ENCODE measurements around the gene ESAM. TPM values are rescaled to one million over a fixed set of nuclear protein-coding genes. Genes with fewer than 3 reads are reported as not detected.

The ESAM gene
- total and polyA plus RNA-seq, 8 donors: 103 to 139 (median 120) TPM

Other genes starting within 250 kb of the ESAM start
- not detected for gene OR8B12, start 218.6 kb downstream of the ESAM start, total RNA-seq
- not detected for gene OR8B12, start 218.6 kb downstream of the ESAM start, polyA plus RNA-seq (ENCODE audit: insufficient read length in 6 of 6)
- gene OR8A1, start 192.3 kb downstream of the ESAM start, total RNA-seq: not detected
- gene OR8A1, start 192.3 kb downstream of the ESAM start, polyA plus RNA-seq (ENCODE audit: insufficient read length in 6 of 6): under 1 TPM in 4 of 6 donors, not detected in 2; 0.03 to 0.04 (median 0.03) TPM
- not detected for gene PANX3, start 150.9 kb downstream of the ESAM start, total RNA-seq
- gene PANX3, start 150.9 kb downstream of the ESAM start, polyA plus RNA-seq (ENCODE audit: insufficient read length in 6 of 6): not detected
- 10 to 100 TPM; 34.1 to 41.9 TPM for gene TBRG1, start 139.4 kb downstream of the ESAM start, total RNA-seq
- 10 to 100 TPM; 30.2 to 40.9 (median 37.5) TPM for gene TBRG1, start 139.4 kb downstream of the ESAM start, polyA plus RNA-seq (ENCODE audit: insufficient read length in 6 of 6)
- gene SIAE, start 88.6 kb downstream of the ESAM start, total RNA-seq: 10 to 100 TPM; 34.6 to 71.5 TPM
- 10 to 100 TPM; 13.3 to 17.5 (median 16.1) TPM for gene SIAE, start 88.6 kb downstream of the ESAM start, polyA plus RNA-seq (ENCODE audit: insufficient read length in 6 of 6)
- 1 to 10 TPM; 5.6 TPM for gene SPA17, start 88.4 kb downstream of the ESAM start, total RNA-seq
- gene SPA17, start 88.4 kb downstream of the ESAM start, polyA plus RNA-seq (ENCODE audit: insufficient read length in 6 of 6): 10 to 100 TPM in 5 of 6 donors, 1 to 10 TPM in 1; 9.7 to 20.9 (median 16.5) TPM
- 10 to 100 TPM; 50.5 to 62.1 TPM for gene NRGN, start 22.3 kb downstream of the ESAM start, total RNA-seq
- gene NRGN, start 22.3 kb downstream of the ESAM start, polyA plus RNA-seq (ENCODE audit: insufficient read length in 6 of 6): 10 to 100 TPM; 16.5 to 25.1 (median 22.1) TPM
- 10 to 100 TPM; 16.0 to 35.6 TPM for gene VSIG2, start 10.0 kb downstream of the ESAM start, total RNA-seq
- 10 to 100 TPM; 25.0 to 32.6 (median 27.5) TPM for gene VSIG2, start 10.0 kb downstream of the ESAM start, polyA plus RNA-seq (ENCODE audit: insufficient read length in 6 of 6)
- 10 to 100 TPM in 1 of 2 donors, 1 to 10 TPM in 1; 9.4 to 12.2 TPM for gene MSANTD2, start 38.1 kb upstream of the ESAM start, total RNA-seq
- 10 to 100 TPM; 33.5 to 46.3 (median 44.0) TPM for gene MSANTD2, start 38.1 kb upstream of the ESAM start, polyA plus RNA-seq (ENCODE audit: insufficient read length in 6 of 6)
- 10 to 100 TPM; 11.0 to 11.4 TPM for gene ROBO3, start 103.1 kb upstream of the ESAM start, total RNA-seq
- gene ROBO3, start 103.1 kb upstream of the ESAM start, polyA plus RNA-seq (ENCODE audit: insufficient read length in 6 of 6): 10 to 100 TPM; 38.8 to 54.8 (median 49.1) TPM
- gene ROBO4, start 135.6 kb upstream of the ESAM start, total RNA-seq: 10 to 100 TPM; 38.2 to 39.4 TPM
- gene ROBO4, start 135.6 kb upstream of the ESAM start, polyA plus RNA-seq (ENCODE audit: insufficient read length in 6 of 6): 10 to 100 TPM; 31.1 to 61.9 (median 49.4) TPM
- gene HEPN1, start 157.0 kb upstream of the ESAM start, total RNA-seq: not detected
- under 1 TPM in 1 of 6 donors, not detected in 5; 0.15 TPM for gene HEPN1, start 157.0 kb upstream of the ESAM start, polyA plus RNA-seq (ENCODE audit: insufficient read length in 6 of 6)
- gene HEPACAM, start 173.8 kb upstream of the ESAM start, total RNA-seq: not detected
- gene HEPACAM, start 173.8 kb upstream of the ESAM start, polyA plus RNA-seq (ENCODE audit: insufficient read length in 6 of 6): under 1 TPM in 5 of 6 donors, not detected in 1; 0.04 to 0.31 (median 0.07) TPM
- gene CCDC15, start 191.9 kb upstream of the ESAM start, total RNA-seq: 1 to 10 TPM; 1.7 to 2.7 TPM
- 10 to 100 TPM in 1 of 6 donors, 1 to 10 TPM in 5; 5.1 to 10.1 (median 6.5) TPM for gene CCDC15, start 191.9 kb upstream of the ESAM start, polyA plus RNA-seq (ENCODE audit: insufficient read length in 6 of 6)